Measurements from ENCODE around the gene IL18R1. TPM values are rescaled to one million over a fixed set of nuclear protein-coding genes. Genes with fewer than 3 reads are reported as not detected.
A peak's percentile ranks its signal among the peaks of the same experiment; 100 is the strongest.

IL18R1 gene
- polyA plus RNA-seq, 1 donor (not counting 4 experiments of a cell fraction or from before 2014, with no cell fraction given), result 1.7 TPM

GRCh38 chr2:102350137-102350793 lies 5.3 kb upstream of the IL18R1 start:
- no peaks in the 10 kb centered on the region for H3K27me3 ChIP-seq (ENCODE audit: control insufficient read depth, extremely low read depth, insufficient read depth, low read length)
- no peak overlapping the region for H3K4me2 ChIP-seq (ENCODE audit: control insufficient read depth, extremely low read depth, insufficient read depth, low read depth, low read length)
- H3K9me3 ChIP-seq (ENCODE audit: control insufficient read depth, low read depth, low read length), result no peaks in the 10 kb centered on the region
- H4K20me1 ChIP-seq (ENCODE audit: control insufficient read depth, extremely low read depth, insufficient read depth, low read length), result no peaks in the 10 kb centered on the region
- no peaks in the 10 kb centered on the region for H3K36me3 ChIP-seq (ENCODE audit: control insufficient read depth in 2 of 2, extremely low read depth in 1 of 2, insufficient read depth in 2 of 2, low read length in 2 of 2)
- no peaks in the 10 kb centered on the region for H3K79me2 ChIP-seq (ENCODE audit: control insufficient read depth, insufficient read depth, low read length)
- DNase-seq (ENCODE audit: low read depth, low spot score), result no peak
- no peaks in the 10 kb centered on the region for H3K9me1 ChIP-seq (ENCODE audit: control insufficient read depth, extremely low read depth, insufficient read depth, low read length)
- dilution Hi-C loops (cut with MboI; ENCODE audit: extremely low pct_ligation_motif_present, low sequenced_read_pairs), result no loop called here
- H2AFZ ChIP-seq (ENCODE audit: control insufficient read depth, low read length), result no peak overlapping the region
- no peak for FAIRE-seq
- H3K4me1 ChIP-seq (ENCODE audit: control insufficient read depth, extremely low read depth, insufficient read depth, low read length), result no peaks in the 10 kb centered on the region
- H3K9ac ChIP-seq (ENCODE audit: control insufficient read depth, extremely low read depth, insufficient read depth, low read length), result no peak overlapping the region
- no peak overlapping the region for H3K4me3 ChIP-seq (ENCODE audit: control insufficient read depth in 2 of 3, extremely low read depth in 1 of 3, insufficient read depth in 2 of 3, low read depth in 1 of 3, low read length in 3 of 3)
- no peak overlapping the region for H3K27ac ChIP-seq (ENCODE audit: control insufficient read depth, insufficient read depth, low read length)
- TF ChIP-seq CTCF (optimal IDR thresholded peaks at IDR 0.05 in 1 of 3, IDR thresholded peaks at IDR 0.05 in 1 of 3, conservative IDR thresholded peaks at IDR 0.05 in 1 of 3; ENCODE audit: extremely low read depth in 1 of 3, insufficient read depth in 2 of 3, low read length in 3 of 3), result no peak
- TF ChIP-seq EZH2 (IDR thresholded peaks at IDR 0.05; ENCODE audit: low read length), result no peak

GRCh38 chr2:102356381-102356712 lies 751 bp downstream of the IL18R1 start:
- Histone ChIP-seq H3K4me3 (ENCODE audit: control insufficient read depth in 2 of 3, extremely low read depth in 1 of 3, insufficient read depth in 2 of 3, low read depth in 1 of 3, low read length in 3 of 3) (peak overlapping the region; percentile 66 to 80 (median 79)), H3K9me3 (ENCODE audit: control insufficient read depth, low read depth, low read length) (no peaks in the 10 kb centered on the region), H3K79me2 (ENCODE audit: control insufficient read depth, insufficient read depth, low read length) (no peaks in the 10 kb centered on the region), H3K27me3 (ENCODE audit: control insufficient read depth, extremely low read depth, insufficient read depth, low read length) (no peaks in the 10 kb centered on the region), H3K36me3 (ENCODE audit: control insufficient read depth in 2 of 2, extremely low read depth in 1 of 2, insufficient read depth in 2 of 2, low read length in 2 of 2) (no peaks in the 10 kb centered on the region), H3K4me1 (ENCODE audit: control insufficient read depth, extremely low read depth, insufficient read depth, low read length) (peaks cover 14% of the 10 kb centered on the region), H4K20me1 (ENCODE audit: control insufficient read depth, extremely low read depth, insufficient read depth, low read length) (no peaks in the 10 kb centered on the region), H3K4me2 (ENCODE audit: control insufficient read depth, extremely low read depth, insufficient read depth, low read depth, low read length) (peak overlapping the region; percentile 91), H3K9ac (ENCODE audit: control insufficient read depth, extremely low read depth, insufficient read depth, low read length) (peak overlapping the region; percentile 87), H2AFZ (ENCODE audit: control insufficient read depth, low read length) (peak overlapping the region; percentile 91), H3K9me1 (ENCODE audit: control insufficient read depth, extremely low read depth, insufficient read depth, low read length) (no peaks in the 10 kb centered on the region), H3K27ac (ENCODE audit: control insufficient read depth, insufficient read depth, low read length) (peak overlapping the region; percentile 69)
- no peak for DNase-seq (ENCODE audit: low read depth, low spot score)
- no peak for TF ChIP-seq CTCF (optimal IDR thresholded peaks at IDR 0.05 in 1 of 3, IDR thresholded peaks at IDR 0.05 in 1 of 3, conservative IDR thresholded peaks at IDR 0.05 in 1 of 3; ENCODE audit: extremely low read depth in 1 of 3, insufficient read depth in 2 of 3, low read length in 3 of 3)
- TF ChIP-seq EZH2 (IDR thresholded peaks at IDR 0.05; ENCODE audit: low read length), result no peak
- dilution Hi-C loops (cut with MboI; ENCODE audit: extremely low pct_ligation_motif_present, low sequenced_read_pairs), result no loop called here
- FAIRE-seq, result no peak
